ENCODE results near the gene PDE11A. TPM values are rescaled to one million over a fixed set of nuclear protein-coding genes. Genes with fewer than 3 reads are reported as not detected.

The PDE11A gene
- total RNA-seq, 1 experiment from 2014 or later = 0.43 TPM

GRCh38 chr2:177582000-177582399 is 490.6 kb downstream of the PDE11A start:
- no peak overlapping the region for H3K27ac ChIP-seq
- H3K9me3 ChIP-seq (replicated peaks) = no peaks in the 10 kb centered on the region
- H3K36me3 ChIP-seq = no peaks in the 10 kb centered on the region

GRCh38 chr2:177579486-177580036 is 493.0 kb downstream of the PDE11A start:
- Histone ChIP-seq H3K27me3 (no peaks in the 10 kb centered on the region), H3K9me3 (replicated peaks) (no peaks in the 10 kb centered on the region), H3K36me3 (no peaks in the 10 kb centered on the region), H3K4me1 (no peaks in the 10 kb centered on the region), H3K27ac (no peak overlapping the region), H3K4me3 (no peak overlapping the region)
- DNase-seq = no peak

More at GRCh38 chr2:177582000-177582399, 490.6 kb downstream of the PDE11A start:
- no peaks in the 10 kb centered on the region for H3K27me3 ChIP-seq
- no peaks in the 10 kb centered on the region for H3K4me1 ChIP-seq
- no peak overlapping the region for H3K4me3 ChIP-seq
- no peak for DNase-seq

GRCh38 chr2:177578454-177578853 is 494.1 kb downstream of the PDE11A start:
- no peaks in the 10 kb centered on the region for H3K4me1 ChIP-seq
- DNase-seq = no peak
- no peaks in the 10 kb centered on the region for H3K9me3 ChIP-seq (replicated peaks)
- no peaks in the 10 kb centered on the region for H3K36me3 ChIP-seq
- H3K4me3 ChIP-seq = no peak overlapping the region
- H3K27ac ChIP-seq = no peak overlapping the region
- no peaks in the 10 kb centered on the region for H3K27me3 ChIP-seq

GRCh38 chr2:177577075-177577474 is 495.5 kb downstream of the PDE11A start:
- no peak overlapping the region for H3K4me3 ChIP-seq
- H3K4me1 ChIP-seq = no peaks in the 10 kb centered on the region
- DNase-seq = no peak
- H3K9me3 ChIP-seq (replicated peaks) = no peaks in the 10 kb centered on the region
- H3K27me3 ChIP-seq = no peaks in the 10 kb centered on the region
- H3K27ac ChIP-seq = no peak overlapping the region
- no peaks in the 10 kb centered on the region for H3K36me3 ChIP-seq

GRCh38 chr2:177575358-177575757 is 497.2 kb downstream of the PDE11A start:
- H3K9me3 ChIP-seq (replicated peaks) = no peaks in the 10 kb centered on the region

GRCh38 chr2:177574356-177574755 is 498.2 kb downstream of the PDE11A start:
- H3K27me3 ChIP-seq = no peaks in the 10 kb centered on the region
- no peak overlapping the region for H3K27ac ChIP-seq
- DNase-seq = no peak
- no peaks in the 10 kb centered on the region; the same call in 1 of the 2 replicates for H3K4me1 ChIP-seq
- H3K9me3 ChIP-seq (replicated peaks) = no peaks in the 10 kb centered on the region
- no peak overlapping the region for H3K4me3 ChIP-seq
- no peaks in the 10 kb centered on the region for H3K36me3 ChIP-seq

More at GRCh38 chr2:177575358-177575757, 497.2 kb downstream of the PDE11A start:
- H3K4me3 ChIP-seq = no peak overlapping the region
- H3K27ac ChIP-seq = no peak overlapping the region
- no peaks in the 10 kb centered on the region for H3K27me3 ChIP-seq
- DNase-seq = no peak
- no peaks in the 10 kb centered on the region; the same call in 1 of the 2 replicates for H3K4me1 ChIP-seq
- no peaks in the 10 kb centered on the region for H3K36me3 ChIP-seq

Other genes with a start within 250 kb of the PDE11A start
- 8.8 and 11.6 TPM in 2 replicates for gene RBM45, start 39.7 kb upstream of the PDE11A start, total RNA-seq (2014; rRNA removed; shearing (Covaris generic))
- gene OSBPL6, start 121.7 kb upstream of the PDE11A start, total RNA-seq (2014; rRNA removed; shearing (Covaris generic)) = 13.6 and 14.6 TPM in 2 replicates